ENCODE measurements around the gene RNF166. TPM values are rescaled to one million over a fixed set of nuclear protein-coding genes. Genes with fewer than 3 reads are reported as not detected.

Gene RNF166
- total and polyA plus RNA-seq, 2 of the 13 experiments (the other 11 are each of a cell fraction or from before 2014, with no cell fraction given) = 21.4 to 23.0 TPM

GRCh38 chr16:88737298-88738150 is 31.3 kb upstream of the RNF166 start (continued):
- TF ChIP-seq SIN3A (IDR thresholded peaks at IDR 0.05; ENCODE audit: borderline replicate concordance, low read depth, low read length) = peak; percentile 53; the same call in 1 of the 2 replicates
- TF ChIP-seq SP5 (CRISPR knock-in tag; IDR thresholded peaks at IDR 0.05; ENCODE audit: borderline replicate concordance, low read depth) = peak; percentile 87
- 0 out of 2 replicates have a peak, but pooled peaks have one; percentile 33 for TF ChIP-seq ZNF83 (CRISPR knock-in tag; IDR thresholded peaks at IDR 0.05; ENCODE audit: borderline replicate concordance)
- peak; percentile 21; the same call in 1 of the 2 replicates for TF ChIP-seq FOSL2 (CRISPR knock-in tag; IDR thresholded peaks at IDR 0.05)
- peak; percentile 80; the same call in 1 of the 2 replicates for TF ChIP-seq MTA1 (CRISPR knock-in tag; IDR thresholded peaks at IDR 0.05; ENCODE audit: borderline replicate concordance)
- peak; percentile 56; the same call in 1 of the 2 replicates for TF ChIP-seq ZGPAT (CRISPR knock-in tag; IDR thresholded peaks at IDR 0.05)
- no peak for TF ChIP-seq PLSCR1 (CRISPR knock-in tag; IDR thresholded peaks at IDR 0.05; ENCODE audit: borderline replicate concordance)
- TF ChIP-seq NR3C1 (CRISPR knock-in tag; IDR thresholded peaks at IDR 0.05) = no peak
- 0 out of 2 replicates have a peak, but pooled peaks have one; percentile 23 for TF ChIP-seq ZNF367 (CRISPR knock-in tag; IDR thresholded peaks at IDR 0.05; ENCODE audit: borderline replicate concordance)
- TF ChIP-seq ZNF724P (CRISPR knock-in tag; IDR thresholded peaks at IDR 0.05; ENCODE audit: borderline replicate concordance) = peak; percentile 66; the same call in 1 of the 2 replicates
- no peak for TF ChIP-seq ZNF800 (CRISPR knock-in tag; IDR thresholded peaks at IDR 0.05)
- TF ChIP-seq GABPA (IDR thresholded peaks at IDR 0.05; ENCODE audit: low read depth, low read length) = no peak
- TF ChIP-seq GABPA (CRISPR knock-in tag; IDR thresholded peaks at IDR 0.05; ENCODE audit: low read depth) = no peak
- TF ChIP-seq UBTF (CRISPR knock-in tag; IDR thresholded peaks at IDR 0.05) = peak; percentile 51; the same call in 1 of the 2 replicates
- peak; percentile 86 for TF ChIP-seq ZNF687 (CRISPR knock-in tag; IDR thresholded peaks at IDR 0.05)
- peak; percentile 89; the same call in 1 of the 2 replicates for TF ChIP-seq NFIB (CRISPR knock-in tag; IDR thresholded peaks at IDR 0.05; ENCODE audit: borderline replicate concordance)
- TF ChIP-seq RFXAP (CRISPR knock-in tag; IDR thresholded peaks at IDR 0.05; ENCODE audit: borderline replicate concordance) = 0 out of 2 replicates have a peak, but pooled peaks have one; percentile 21
